Measurements from ENCODE around the gene SEMA3D. TPM values are rescaled to one million over a fixed set of nuclear protein-coding genes. Genes with fewer than 3 reads are reported as not detected.
A peak's percentile ranks its signal among the peaks of the same experiment; 100 is the strongest.

The SEMA3D gene
- total and polyA plus RNA-seq, 2 experiments from 2014 or later, result 1.5 to 7.2 TPM

GRCh38 chr7:85070967-85071628 is 115.8 kb downstream of the SEMA3D start:
- Mint-ChIP-seq H3K27me3 (ENCODE audit: insufficient read depth, low read depth, poor library complexity) (no peaks in the 10 kb centered on the region), H3K9me3 (no peaks in the 10 kb centered on the region), H3K36me3 (ENCODE audit: low read depth) (no peaks in the 10 kb centered on the region), H3K27ac (peak overlapping the region; percentile 29; the same call in 1 of the 2 replicates), H3K4me1 (peaks cover 1% of the 10 kb centered on the region; the same call in 2 of the 3 replicates), H3K4me3 (no peak overlapping the region)
- DNase-seq (ENCODE audit: low spot score) (no peak), ATAC-seq (no peak)
- Histone ChIP-seq H4K20me1 (replicated peaks; ENCODE audit: insufficient read depth) (no peaks in the 10 kb centered on the region), H3K36me3 (ENCODE audit: insufficient read depth) (no peaks in the 10 kb centered on the region), H3K4me3 (no peak overlapping the region), H3K4me2 (no peak overlapping the region), H3F3A (replicated peaks; ENCODE audit: low read depth) (no peaks in the 10 kb centered on the region), H3K27me3 (ENCODE audit: insufficient read depth) (no peaks in the 10 kb centered on the region), H2AFZ (no peak overlapping the region), H3K27ac (ENCODE audit: low read depth) (no peak overlapping the region), H3K79me2 (replicated peaks; ENCODE audit: insufficient read depth) (no peaks in the 10 kb centered on the region), H3K9me2 (ENCODE audit: insufficient read depth) (no peaks in the 10 kb centered on the region), H3K4me1 (ENCODE audit: insufficient read depth) (peaks cover 5% of the 10 kb centered on the region)
- TF ChIP-seq POLR2AphosphoS5 (IDR thresholded peaks at IDR 0.05; ENCODE audit: low read depth), result no peak
- TF ChIP-seq ZNF331 (CRISPR knock-in tag; IDR thresholded peaks at IDR 0.05; ENCODE audit: low read depth), result no peak
- no peak for TF ChIP-seq STAT1 (IDR thresholded peaks at IDR 0.05; ENCODE audit: unreplicated experiment)
- TF ChIP-seq REST (IDR thresholded peaks at IDR 0.05; ENCODE audit: unreplicated experiment), result no peak
- TF ChIP-seq CTCF (conservative IDR thresholded peaks at IDR 0.05; ENCODE audit: low read depth in 2 of 2), result no peak
- no peak for TF ChIP-seq NANOG (IDR thresholded peaks at IDR 0.05; ENCODE audit: borderline replicate concordance)
- no peak for TF ChIP-seq ZNF114 (CRISPR knock-in tag; IDR thresholded peaks at IDR 0.05)
- no peak for TF ChIP-seq ETS1 (IDR thresholded peaks at IDR 0.05)
- TF ChIP-seq EZH2phosphoT487 (IDR thresholded peaks at IDR 0.05; ENCODE audit: unreplicated experiment), result no peak
- TF ChIP-seq CREB1 (CRISPR knock-in tag; IDR thresholded peaks at IDR 0.05; ENCODE audit: low read depth), result no peak
- no peak for TF ChIP-seq ZNF462 (CRISPR knock-in tag; IDR thresholded peaks at IDR 0.05)
- no peak for TF ChIP-seq JUNB (IDR thresholded peaks at IDR 0.05; ENCODE audit: unreplicated experiment)
- TF ChIP-seq EZH2 (IDR thresholded peaks at IDR 0.05; ENCODE audit: low read depth, unreplicated experiment), result no peak

Measured in GM23338 (cell line).